HG02642 (cell line): Measurements from ENCODE around the gene AKAP6.

Source experiments
- ATAC-seq: cut with Tn5 transposase; IDR thresholded peaks from one replicate; pipeline ENCODE4 v1.9.1; 2021; ENCODE audit warnings: mild to moderate bottlenecking; ENCODE audit not compliant: unreplicated experiment, poor library complexity

Gene AKAP6

DNA sequence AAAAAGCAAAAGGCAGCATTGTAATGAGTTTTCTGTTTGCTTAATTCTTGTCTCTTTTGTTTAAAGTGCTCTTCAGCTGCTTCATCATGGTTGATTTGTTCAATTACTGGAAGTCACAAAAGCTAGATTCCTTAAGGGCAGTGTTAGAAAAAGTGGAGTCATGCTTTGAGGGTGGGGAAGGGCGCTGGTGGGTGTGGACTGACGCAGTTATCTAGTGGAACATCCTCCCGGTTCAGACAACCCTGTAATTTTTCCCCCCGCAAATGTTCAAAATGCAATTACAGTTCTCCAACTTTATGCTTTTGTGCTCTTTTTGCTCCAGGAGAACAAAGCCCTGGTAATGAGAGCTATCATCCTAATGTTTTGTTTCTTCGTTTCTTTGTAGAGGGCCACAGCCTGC lies 2.1 kb downstream of the AKAP6 start:
- no peak for ATAC-seq

- ATAC-seq, result no peak
These were observed 3.6 kb downstream of the AKAP6 start for GRCh38 chr14:32332415-32333316.

- ATAC-seq, result no peak
These were observed 7.6 kb downstream of the AKAP6 start for GRCh38 chr14:32336702-32337101.

- ATAC-seq, result no peak
These were observed 8.7 kb downstream of the AKAP6 start for GRCh38 chr14:32337759-32338158.

- ATAC-seq, result no peak
These were observed 10.1 kb downstream of the AKAP6 start for GRCh38 chr14:32339188-32339587.

DNA sequence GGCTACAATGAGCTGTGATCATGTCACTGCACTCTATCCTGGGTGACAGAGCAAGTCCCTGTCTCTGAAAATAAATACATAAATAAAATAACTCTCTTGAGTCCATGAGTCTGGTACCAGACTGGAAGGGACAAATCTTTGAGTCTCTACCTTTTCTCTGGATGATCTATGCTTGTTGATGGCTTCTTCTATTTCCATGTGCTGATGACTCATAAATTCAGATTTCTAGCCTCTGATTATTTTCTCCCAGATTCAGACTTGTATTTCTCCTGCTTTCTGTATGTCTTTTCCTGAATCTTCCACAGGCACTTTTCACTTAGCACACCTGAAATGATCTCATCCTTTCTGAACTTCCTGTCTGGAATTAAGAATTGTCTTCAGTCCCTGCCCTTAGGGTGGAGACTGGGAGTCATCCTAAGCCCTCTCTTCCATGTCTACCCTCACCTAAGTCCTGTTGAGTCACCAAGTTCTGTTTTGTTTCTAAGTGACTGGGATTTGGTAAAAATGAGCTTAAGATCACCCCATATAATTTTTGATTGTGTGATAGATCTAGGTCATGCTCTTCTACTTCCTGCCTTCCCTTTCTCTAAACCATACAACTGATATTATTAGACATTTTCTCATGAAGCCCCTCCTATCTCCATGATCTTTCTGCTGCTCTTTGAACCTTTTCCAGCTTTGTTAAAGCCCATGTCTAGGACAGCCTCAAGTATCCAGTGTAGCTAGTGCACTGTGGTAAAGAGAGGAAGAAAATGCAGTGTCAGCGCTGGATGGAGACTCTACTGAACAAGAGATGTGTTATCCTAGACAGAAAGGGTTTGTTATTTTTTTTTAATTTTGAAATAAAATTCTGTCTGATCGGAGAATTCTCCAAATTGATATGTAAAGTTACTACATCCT lies 13.1 kb downstream of the AKAP6 start:
- no peak for ATAC-seq

DNA sequence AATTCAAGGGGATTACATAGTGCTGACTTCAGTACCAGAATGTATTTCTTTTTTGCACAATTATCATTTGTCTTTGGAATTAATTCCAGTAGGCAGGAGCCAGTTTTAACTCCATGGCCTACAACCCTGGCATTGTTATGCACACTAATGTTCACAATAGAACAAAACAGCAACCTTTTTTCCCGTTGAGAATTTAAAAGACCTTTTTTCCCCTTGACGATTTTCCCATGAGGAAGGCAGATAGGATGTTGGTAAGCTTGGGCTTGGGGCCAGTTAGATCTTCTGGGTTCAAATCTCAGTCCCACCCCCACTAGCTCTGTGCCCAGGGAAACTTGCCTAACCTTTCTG lies 13.7 kb downstream of the AKAP6 start:
- ATAC-seq, result no peak

GRCh38 chr14:32343926-32344430 lies 14.9 kb downstream of the AKAP6 start:
- no peak for ATAC-seq

DNA sequence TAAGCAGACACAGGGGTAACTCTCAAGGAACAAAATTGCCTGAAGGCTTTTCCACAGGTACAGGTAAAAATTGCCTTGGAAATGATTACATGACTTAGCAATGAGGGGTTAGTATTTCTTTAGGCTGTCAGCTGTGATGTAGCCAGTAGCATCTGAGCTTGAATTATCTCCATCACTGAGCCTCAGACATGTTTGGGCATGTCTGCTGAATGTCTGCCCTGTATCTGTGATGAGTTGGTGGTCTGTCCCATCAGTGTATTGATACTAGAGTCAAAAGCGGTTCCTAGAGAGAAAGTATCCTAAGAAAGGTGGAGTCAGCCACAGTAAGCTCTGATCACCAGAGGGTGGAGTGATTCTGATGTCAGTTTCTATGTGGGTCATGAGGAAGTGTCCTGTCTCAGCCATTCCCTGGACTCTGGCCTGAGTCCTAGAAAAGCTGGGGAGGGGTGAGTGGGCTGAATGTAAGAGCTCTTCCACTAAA lies 16.3 kb downstream of the AKAP6 start:
- no peak for ATAC-seq

DNA sequence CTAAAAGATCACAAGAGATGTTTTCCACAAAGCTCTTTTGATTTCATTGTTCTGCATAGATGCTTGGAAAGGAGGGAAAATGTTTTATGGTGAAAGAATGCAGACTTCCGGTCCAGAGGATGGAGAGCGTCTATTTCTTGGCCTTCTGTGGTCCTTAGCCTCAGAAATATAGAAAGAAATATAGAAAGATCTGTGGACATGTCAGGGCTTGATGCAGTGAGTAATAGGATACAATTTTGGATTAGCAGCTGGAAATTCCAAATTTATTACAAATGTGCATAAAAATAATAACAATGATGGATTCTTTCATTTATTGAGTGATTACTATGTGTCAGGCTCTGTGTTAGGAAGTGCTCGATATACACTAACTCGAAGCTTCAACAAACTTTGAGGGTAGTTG lies 20.2 kb downstream of the AKAP6 start:
- ATAC-seq, result no peak

DNA sequence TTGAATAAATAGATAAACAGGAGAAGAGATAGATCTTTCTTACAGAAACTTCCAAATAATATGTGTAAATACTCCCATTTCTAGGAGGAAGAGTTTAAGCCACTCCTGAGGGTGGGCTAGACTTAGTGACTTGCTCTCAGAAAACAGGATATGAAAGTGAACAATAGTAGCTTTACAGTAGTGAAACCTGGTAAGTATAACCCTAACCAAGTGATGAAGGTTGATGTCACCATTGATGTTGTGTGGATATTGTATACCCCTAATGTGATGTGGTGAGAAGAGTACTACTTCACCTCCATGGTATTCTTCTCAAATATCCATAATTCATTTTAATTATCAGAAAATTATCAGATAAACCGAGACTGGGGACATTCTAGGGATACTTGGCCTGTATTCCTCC lies 20.9 kb downstream of the AKAP6 start:
- peak; percentile 95 for ATAC-seq

GRCh38 chr14:32352631-32353030 lies 23.5 kb downstream of the AKAP6 start:
- no peak for ATAC-seq

DNA sequence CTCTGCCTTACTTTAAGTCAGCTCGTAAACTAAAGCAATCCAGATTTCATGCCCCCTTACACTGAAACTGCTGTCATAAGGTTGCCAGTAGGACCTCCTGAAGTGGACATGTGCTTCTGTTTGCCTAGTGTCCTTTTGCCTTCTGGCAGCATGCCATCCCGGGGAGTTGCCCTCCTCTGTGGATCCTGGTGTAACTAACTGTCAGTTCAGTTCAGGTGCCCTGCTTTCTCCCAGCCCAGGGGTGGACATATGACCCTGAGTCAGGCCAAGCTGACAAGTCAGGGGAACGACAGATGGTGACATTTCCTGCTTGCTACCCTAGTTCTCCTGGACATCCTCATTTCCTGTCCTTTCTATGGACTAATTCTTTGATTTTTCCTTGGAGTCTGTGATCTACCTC lies 25.6 kb downstream of the AKAP6 start:
- ATAC-seq, result no peak

GRCh38 chr14:32358781-32359180 lies 29.7 kb downstream of the AKAP6 start:
- no peak for ATAC-seq

DNA sequence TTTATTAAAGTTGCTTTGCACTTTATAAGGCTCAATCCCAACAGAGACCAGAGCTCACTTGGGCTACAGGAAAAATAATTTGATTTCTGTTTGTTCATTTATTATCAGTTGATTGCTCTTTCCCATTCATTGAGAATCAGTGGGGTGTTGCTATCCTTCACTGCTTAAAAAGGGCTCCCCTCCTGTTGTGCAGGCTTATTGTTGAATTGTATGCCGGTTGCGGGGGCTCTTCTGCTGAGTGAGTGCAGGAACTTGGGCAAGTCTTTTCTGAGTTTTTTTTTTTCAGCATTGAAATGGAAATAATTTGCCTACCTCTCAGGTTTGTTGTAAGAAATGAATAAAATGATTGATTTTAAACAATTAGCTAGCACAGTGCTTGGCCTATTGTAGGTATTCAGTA lies 32.6 kb downstream of the AKAP6 start:
- ATAC-seq, result no peak

DNA sequence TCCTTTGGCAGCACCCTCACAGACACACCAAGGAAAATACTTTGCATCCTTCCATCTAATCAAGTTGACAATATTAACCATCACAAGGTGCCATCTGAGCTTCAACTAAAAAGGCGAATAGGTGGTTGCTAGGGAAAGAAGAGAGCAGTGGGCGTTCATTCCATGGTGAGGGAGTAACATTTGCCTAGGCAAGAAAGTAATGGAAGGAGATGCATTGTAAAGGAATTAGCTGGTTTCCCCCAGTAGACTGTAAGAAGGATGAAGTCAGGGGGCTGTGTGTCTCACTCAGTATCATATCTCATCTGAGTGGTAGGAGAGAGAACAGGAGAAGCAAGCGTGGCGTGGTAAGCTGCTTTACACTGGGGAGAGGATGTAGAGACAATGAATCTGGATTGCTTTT lies 34.7 kb downstream of the AKAP6 start:
- ATAC-seq, result no peak

GRCh38 chr14:32364941-32365340 lies 35.8 kb downstream of the AKAP6 start:
- no peak for ATAC-seq

DNA sequence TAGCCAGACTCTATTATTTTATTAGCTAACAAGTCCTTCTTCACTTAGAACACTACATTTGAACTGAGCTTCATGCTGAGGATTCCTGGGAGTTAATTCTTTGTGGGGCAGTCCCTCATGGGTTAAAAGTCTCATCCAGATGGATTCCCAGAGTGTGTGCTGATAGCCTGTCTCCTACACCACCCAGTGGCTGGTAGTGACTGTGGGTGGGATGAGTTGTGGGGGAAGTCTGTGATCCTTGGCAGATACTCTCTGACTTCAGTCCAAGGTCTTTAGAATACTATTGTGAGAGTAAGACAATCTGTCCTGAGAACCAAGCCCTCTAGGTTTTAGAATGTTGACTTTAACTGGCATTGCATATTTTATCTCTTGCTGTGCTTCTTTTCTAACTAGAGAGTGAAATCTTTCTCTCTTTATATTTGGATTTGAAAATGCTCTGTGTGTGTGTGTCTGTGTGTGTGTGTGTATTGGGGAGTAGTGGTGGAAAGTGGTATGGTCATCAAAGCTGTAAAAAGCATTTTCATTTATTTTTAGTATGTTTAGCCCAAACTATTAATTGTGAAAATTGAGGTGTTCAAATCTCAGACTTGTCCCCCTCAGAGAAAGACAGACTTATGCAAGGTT lies 37.3 kb downstream of the AKAP6 start:
- ATAC-seq, result no peak

- no peak for ATAC-seq
These were observed 37.9 kb downstream of the AKAP6 start for GRCh38 chr14:32366986-32367385.

DNA sequence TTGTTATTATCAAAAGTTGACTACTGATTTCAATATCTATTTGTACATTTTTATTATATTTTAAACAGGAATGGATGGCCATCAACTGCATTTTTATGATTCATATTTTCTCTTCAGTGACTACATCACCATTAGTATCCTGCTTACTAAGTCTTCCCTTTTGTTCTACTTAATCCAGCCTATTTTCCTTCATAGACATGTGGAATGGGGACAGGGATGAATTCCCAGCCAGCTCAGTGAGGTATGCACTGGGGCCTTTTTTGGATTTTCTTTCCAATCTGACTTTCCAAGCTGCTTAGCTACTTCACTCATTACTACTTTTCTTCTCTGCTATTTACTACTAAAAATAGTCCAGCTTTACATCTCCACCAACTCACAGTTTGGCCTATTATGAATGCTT lies 38.4 kb downstream of the AKAP6 start:
- no peak for ATAC-seq

GRCh38 chr14:32368107-32368506 lies 39.0 kb downstream of the AKAP6 start:
- ATAC-seq, result no peak
